GM20000 (cell line): Measurements from ENCODE around the gene EHBP1.

Experiments used
- DNase-seq: peaks from one replicate; pipeline ENCODE4 v3.0.0; 2012; ENCODE audit warnings: low spot score
- TF ChIP-seq, protein P1 (sequence below): IDR thresholded peaks from 2 replicates; pipeline ENCODE4 v1.5.1; 2012; ENCODE audit warnings: mild to moderate bottlenecking, control low read depth; ENCODE audit errors: extremely low read depth, missing control alignments

EHBP1 gene

DNA sequence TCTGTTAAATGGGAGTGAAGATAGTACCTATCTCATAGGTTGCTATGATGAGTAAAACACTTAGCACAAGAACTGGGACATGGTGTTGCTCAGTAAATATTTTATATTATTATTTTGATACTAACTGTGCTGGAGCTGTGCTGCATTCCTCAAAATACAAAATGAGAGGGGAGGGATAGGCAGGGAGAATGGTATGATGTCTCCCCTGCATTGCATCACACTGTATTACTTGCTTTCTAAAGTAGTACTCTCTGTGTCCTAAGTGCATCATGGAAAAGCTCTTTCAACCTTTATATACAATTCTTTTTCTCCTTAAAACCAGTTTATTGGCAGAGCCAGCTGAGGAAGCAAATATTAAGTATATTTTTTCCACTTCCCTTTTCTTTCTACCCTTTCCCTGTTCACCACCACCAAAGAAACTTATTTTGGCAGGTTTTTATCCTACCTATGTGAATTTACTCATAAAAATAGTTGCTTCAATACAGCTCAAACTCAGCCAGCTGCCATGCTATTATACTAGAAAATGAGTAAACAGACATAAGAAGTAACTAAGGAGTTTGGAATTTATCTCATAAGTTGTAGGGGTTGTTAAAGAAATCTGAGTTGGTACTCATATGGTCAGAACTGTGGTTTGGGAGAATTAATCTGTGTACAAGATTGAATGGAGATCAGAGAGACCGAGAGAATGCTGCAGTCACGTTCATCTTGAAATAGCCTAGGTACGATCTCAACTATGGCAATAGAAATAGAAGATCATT lies 60.3 kb downstream of the EHBP1 start:
- DNase-seq: no peak
- TF ChIP-seq, protein P1, sequence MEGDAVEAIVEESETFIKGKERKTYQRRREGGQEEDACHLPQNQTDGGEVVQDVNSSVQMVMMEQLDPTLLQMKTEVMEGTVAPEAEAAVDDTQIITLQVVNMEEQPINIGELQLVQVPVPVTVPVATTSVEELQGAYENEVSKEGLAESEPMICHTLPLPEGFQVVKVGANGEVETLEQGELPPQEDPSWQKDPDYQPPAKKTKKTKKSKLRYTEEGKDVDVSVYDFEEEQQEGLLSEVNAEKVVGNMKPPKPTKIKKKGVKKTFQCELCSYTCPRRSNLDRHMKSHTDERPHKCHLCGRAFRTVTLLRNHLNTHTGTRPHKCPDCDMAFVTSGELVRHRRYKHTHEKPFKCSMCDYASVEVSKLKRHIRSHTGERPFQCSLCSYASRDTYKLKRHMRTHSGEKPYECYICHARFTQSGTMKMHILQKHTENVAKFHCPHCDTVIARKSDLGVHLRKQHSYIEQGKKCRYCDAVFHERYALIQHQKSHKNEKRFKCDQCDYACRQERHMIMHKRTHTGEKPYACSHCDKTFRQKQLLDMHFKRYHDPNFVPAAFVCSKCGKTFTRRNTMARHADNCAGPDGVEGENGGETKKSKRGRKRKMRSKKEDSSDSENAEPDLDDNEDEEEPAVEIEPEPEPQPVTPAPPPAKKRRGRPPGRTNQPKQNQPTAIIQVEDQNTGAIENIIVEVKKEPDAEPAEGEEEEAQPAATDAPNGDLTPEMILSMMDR: no peak

- TF ChIP-seq, protein P1: no peak
- no peak for DNase-seq
Measured at GRCh38 chr2:62768615-62769014, 63.1 kb downstream of the EHBP1 start.

DNA sequence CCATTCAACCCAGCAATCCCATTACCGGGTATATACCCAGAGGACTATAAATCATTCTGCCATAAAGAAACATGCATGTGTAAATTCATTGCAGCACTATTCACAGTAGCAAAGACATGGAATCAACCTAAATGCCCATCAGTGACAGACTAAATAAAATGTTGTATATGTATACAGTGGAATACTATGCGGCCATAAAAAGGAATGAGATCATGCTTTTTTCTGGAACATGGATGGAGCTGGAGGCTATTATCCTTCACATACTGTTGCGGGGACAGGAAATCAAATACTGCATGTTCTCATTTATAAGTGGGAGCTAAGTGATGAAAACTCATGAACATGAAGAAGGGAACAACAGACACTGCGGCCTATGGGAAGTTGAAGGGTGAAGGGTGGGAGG lies 65.1 kb downstream of the EHBP1 start:
- TF ChIP-seq, protein P1: no peak
- DNase-seq: no peak

GRCh38 chr2:62774555-62775366 lies 69.2 kb downstream of the EHBP1 start:
- DNase-seq: peak; percentile 23
- TF ChIP-seq, protein P1: peak; percentile 16

GRCh38 chr2:62775367-62775668 lies 69.8 kb downstream of the EHBP1 start:
- TF ChIP-seq, protein P1: no peak
- DNase-seq: no peak

GRCh38 chr2:62783679-62784078 lies 78.2 kb downstream of the EHBP1 start:
- no peak for DNase-seq
- TF ChIP-seq, protein P1: no peak

DNA sequence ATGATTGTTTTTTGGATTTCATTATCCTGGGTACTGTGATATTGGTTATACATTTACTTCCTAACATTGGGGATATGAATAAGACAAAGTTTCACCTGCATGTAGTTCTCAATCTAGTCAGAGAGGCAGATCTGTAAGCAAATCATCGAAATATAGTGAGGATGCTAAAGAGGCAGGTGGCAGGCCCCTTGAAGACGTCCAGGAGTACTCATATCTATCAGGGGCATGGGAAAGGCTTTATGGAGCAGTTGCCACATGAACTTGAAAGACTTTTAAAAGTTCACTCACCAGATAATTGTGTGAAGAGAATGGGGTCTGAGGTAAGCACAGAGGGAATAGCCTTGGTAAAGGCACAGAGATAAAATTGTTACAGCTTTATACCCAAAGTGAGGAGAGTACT lies 78.8 kb downstream of the EHBP1 start:
- TF ChIP-seq, protein P1: no peak
- no peak for DNase-seq
